ENCODE data around the gene SOX10.

GRCh38 chr22:38005943-38006342 lies 21.6 kb upstream of the SOX10 start:
- TF ChIP-seq CTCF (IDR thresholded peaks at IDR 0.05 in 2 of 3, conservative IDR thresholded peaks at IDR 0.05 in 1 of 3; ENCODE audit: borderline replicate concordance in 1 of 3, insufficient read depth in 1 of 3, low read depth in 2 of 3, low read length in 2 of 3) (no peak), EZH2 (IDR thresholded peaks at IDR 0.05) (no peak)
